ENCODE results near the gene CMTR1. TPM values are rescaled to one million over a fixed set of nuclear protein-coding genes. Genes with fewer than 3 reads are reported as not detected.
"Not testable (repeated sequence)": the region's sequence is repeated elsewhere in the genome, so short reads cannot be mapped to it uniquely, and the experiment has no call there.

CMTR1 gene
- total RNA-seq, 2 experiments from 2014 or later: 53.3 to 55.2 TPM

- H3K4me1 Mint-ChIP-seq: no peaks in the 10 kb centered on the region
Measured at GRCh38 chr6:37418722-37419121, 14.3 kb upstream of the CMTR1 start.

DNA sequence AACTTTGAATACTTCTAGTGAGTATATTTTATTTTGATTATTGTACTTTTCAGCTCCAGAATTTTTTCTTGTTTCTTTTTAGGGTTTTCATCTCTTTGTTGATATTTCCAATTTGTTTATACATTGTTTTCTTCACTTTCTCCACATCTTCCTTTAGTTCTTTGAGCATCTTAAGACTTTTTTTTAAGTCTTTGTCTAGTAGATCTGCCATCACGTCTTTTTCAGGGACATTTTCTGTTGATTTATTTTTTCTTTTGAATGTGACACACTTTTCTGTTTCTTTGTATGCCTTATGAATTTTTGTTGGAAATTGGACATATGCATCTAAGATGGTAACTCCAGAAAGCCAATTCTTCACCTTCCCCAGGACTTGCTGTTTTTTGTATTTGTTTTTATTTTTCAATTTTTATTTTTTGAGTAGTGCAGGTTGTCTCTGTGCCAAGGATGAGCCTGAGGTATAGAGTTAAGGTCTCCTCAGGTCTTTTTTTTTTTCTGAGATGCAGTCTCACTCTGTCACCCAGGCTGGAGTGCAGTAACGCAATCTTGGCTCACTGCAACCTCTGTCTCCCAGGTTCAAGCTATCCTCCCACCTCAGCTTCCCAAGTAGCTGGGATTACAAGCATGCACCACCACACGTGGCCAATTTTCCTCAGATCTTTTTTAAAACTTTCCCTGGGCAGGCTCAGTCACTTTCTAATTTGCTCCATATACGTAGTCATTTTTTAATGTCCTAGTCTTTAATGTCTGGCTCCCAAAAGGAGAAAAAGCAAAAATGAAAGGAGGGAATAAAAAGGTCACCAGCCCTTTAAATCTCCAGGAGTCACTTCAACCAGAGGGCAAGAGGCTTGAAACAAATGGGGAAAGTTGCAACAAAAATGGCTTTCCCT, 6.7 kb upstream of the CMTR1 start:
- Mint-ChIP-seq H3K9me3 (no peaks in the 10 kb centered on the region), H3K27ac (no peak overlapping the region), H3K4me1 (no peaks in the 10 kb centered on the region), H3K36me3 (no peaks in the 10 kb centered on the region), H3K27me3 (no peaks in the 10 kb centered on the region), H3K4me3 (no peak overlapping the region)
- no peak for DNase-seq

More at GRCh38 chr6:37418722-37419121, 14.3 kb upstream of the CMTR1 start:
- no peak overlapping the region for H3K27ac Mint-ChIP-seq
- no peak for DNase-seq
- peaks cover 4% of the 10 kb centered on the region for H3K27me3 Mint-ChIP-seq
- H3K9me3 Mint-ChIP-seq: peaks cover 1% of the 10 kb centered on the region
- H3K4me3 Mint-ChIP-seq: no peak overlapping the region
- H3K36me3 Mint-ChIP-seq: no peaks in the 10 kb centered on the region

DNA sequence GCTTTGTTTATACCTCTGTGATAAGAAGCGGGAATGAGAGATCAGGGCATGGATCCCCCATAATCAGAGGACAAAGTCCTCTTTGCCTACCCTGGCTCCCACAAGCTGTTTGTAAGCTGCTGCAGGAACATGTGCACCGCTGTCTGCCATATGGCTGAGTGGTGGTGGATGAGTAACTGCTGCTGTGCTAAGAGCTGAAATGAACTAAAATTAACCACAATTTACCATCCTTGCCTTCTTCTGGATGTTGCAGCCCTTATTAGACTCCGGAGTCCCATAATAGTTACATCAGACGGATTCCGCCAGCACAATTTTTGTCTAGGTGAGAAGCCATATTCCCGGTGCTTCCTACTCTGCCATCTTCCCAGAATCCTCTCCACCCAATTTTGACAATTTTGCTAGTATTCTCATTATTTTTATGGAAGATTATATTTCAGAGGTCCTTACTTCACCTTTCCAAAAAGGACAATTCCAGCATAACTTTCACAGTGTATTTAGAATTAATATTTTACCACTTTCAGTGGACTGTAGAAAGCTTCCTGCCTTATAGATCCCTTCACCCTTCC, 6.0 kb upstream of the CMTR1 start:
- no peak overlapping the region for H3K4me3 Mint-ChIP-seq
- peaks cover under 1% of the 10 kb centered on the region for H3K4me1 Mint-ChIP-seq
- DNase-seq: no peak
- no peaks in the 10 kb centered on the region for H3K27me3 Mint-ChIP-seq
- no peak overlapping the region for H3K27ac Mint-ChIP-seq
- no peaks in the 10 kb centered on the region for H3K36me3 Mint-ChIP-seq
- H3K9me3 Mint-ChIP-seq: no peaks in the 10 kb centered on the region

DNA sequence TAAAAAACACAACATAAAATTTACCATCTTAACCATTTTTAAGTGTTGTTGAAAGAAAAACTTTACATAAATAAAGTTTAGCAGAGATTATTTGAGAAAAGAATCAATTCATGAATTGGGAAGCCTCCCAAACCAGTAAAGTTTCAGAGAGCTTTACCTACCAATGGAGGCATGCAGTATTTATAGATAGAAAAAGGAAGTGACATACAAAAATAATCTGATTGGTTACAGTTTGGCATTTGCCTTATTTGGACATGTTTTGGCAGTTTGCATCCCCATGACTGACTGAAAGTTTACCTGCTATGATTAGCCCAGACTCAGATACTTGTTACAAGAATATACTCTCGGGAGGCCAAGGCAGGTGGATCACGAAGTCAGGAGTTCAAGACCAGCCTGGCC, 3.7 kb upstream of the CMTR1 start:
- no peaks in the 10 kb centered on the region for H3K36me3 Mint-ChIP-seq

DNA sequence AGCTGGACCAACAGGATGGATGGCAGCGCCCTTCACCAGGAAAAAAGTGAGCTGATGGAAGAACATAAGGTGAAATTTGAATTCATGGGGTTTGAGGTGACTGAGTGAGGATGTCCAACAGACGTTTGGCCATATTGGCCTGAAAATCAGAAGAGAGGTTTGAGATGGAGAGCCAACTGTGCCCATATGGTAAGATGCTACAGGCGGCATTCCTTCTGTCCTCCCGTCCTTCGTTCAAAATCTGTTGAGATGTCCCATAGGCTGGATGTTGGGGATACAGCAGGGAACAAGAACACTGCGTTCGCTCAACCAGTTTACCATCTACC, 468 bp upstream of the CMTR1 start:
- no peak for DNase-seq

More for the DNA sequence above, 3.7 kb upstream of the CMTR1 start:
- Mint-ChIP-seq H3K27ac (no peak overlapping the region), H3K27me3 (no peaks in the 10 kb centered on the region), H3K9me3 (no peaks in the 10 kb centered on the region), H3K4me3 (no peak overlapping the region), H3K4me1 (peaks cover 11% of the 10 kb centered on the region)
- no peak for DNase-seq

DNA sequence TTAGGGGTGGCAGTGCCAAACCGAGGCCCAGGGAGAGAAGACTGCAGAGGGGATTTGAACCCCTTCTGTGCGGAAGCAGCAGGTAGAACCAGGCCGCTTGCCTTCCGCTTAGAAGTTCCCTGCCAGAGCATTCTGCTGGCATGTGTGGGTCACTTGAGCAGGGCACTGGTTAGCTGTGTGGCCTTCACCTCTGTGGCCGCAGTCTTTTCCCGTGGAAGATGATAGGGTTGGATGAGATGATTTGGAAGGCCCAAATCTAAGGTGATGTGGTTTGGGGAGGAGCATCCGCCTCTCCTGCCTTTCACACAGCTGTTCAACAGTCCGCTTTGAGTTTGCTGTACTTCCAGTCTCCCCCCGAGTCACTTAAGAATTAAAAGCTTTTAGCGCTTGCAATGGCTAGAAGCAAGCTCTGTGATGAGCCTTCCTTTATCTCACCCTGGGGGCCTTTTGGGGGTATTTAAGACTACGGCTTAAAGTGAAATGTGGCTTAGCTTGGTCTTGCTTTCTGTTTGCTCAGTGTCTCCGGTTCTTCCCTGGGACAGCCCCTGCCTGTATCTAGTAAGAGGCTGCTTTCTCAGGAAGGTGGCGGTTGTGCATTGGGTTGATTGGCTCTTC, 743 bp downstream of the CMTR1 start:
- Mint-ChIP-seq H3K4me1 (peaks cover 35% of the 10 kb centered on the region), H3K36me3 (peaks cover 9% of the 10 kb centered on the region), H3K4me3 (peak overlapping the region; percentile 95), H3K9me3 (no peaks in the 10 kb centered on the region), H3K27me3 (no peaks in the 10 kb centered on the region), H3K27ac (peak overlapping the region; percentile 98)
- peak; percentile 46 for DNase-seq

More for the DNA sequence above, 468 bp upstream of the CMTR1 start:
- Mint-ChIP-seq H3K36me3 (peaks cover 5% of the 10 kb centered on the region), H3K4me1 (peaks cover 31% of the 10 kb centered on the region), H3K27ac (peak overlapping the region; percentile 98), H3K4me3 (peak overlapping the region; percentile 95), H3K9me3 (no peaks in the 10 kb centered on the region), H3K27me3 (no peaks in the 10 kb centered on the region)

DNA sequence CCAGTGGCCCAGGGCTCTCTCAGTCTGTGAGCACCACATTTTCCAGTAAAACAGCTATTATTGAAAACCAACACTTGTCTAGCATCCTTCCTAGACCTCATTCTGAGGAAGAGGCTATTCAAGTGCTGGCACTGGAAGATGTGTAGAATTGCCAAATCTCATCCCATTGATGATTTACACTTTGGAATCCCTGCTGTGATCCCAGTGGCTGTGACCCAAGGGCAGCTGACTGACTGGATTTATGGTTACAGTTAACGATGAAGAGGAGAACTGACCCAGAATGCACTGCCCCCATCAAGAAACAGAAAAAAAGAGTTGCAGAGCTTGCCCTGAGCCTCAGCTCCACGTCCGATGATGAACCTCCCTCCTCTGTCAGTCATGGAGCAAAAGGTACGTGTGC, 2.4 kb downstream of the CMTR1 start:
- Mint-ChIP-seq H3K4me1 (peaks cover 35% of the 10 kb centered on the region), H3K9me3 (no peaks in the 10 kb centered on the region), H3K27ac (no peak overlapping the region), H3K4me3 (peak overlapping the region; percentile 26), H3K36me3 (peaks cover 9% of the 10 kb centered on the region), H3K27me3 (no peaks in the 10 kb centered on the region)
- DNase-seq: no peak

DNA sequence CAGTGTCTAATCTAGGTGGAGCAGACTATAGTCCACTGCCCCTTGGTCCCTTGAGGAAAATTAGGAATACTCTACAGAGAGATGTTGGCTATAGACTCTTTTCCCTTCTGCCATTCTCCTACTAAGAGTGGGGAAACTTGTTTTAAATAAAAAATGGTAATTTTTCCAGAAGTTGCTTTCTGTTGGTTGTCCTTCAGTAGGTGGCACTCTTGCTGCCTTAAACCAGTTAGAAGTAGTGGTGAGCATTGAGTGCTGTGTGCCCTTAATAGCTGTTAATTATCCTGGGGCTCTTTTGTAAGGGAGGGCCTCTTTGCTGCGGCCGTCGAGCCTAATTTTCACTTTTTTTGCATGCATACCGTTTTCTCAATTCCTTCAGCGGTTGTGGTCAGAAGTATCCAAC, 2.8 kb downstream of the CMTR1 start:
- Mint-ChIP-seq H3K4me1 (peaks cover 35% of the 10 kb centered on the region), H3K36me3 (peaks cover 9% of the 10 kb centered on the region), H3K4me3 (peak overlapping the region; percentile 26), H3K27ac (no peak overlapping the region), H3K27me3 (no peaks in the 10 kb centered on the region), H3K9me3 (no peaks in the 10 kb centered on the region)
- no peak for DNase-seq

- H3K9me3 Mint-ChIP-seq: no peaks in the 10 kb centered on the region
- H3K27ac Mint-ChIP-seq: no peak overlapping the region
- H3K27me3 Mint-ChIP-seq: no peaks in the 10 kb centered on the region
- peaks cover 13% of the 10 kb centered on the region for H3K36me3 Mint-ChIP-seq
- H3K4me3 Mint-ChIP-seq: no peak overlapping the region
- H3K4me1 Mint-ChIP-seq: peaks cover 41% of the 10 kb centered on the region
- no peak for DNase-seq
Measured at GRCh38 chr6:37438930-37439329, 5.9 kb downstream of the CMTR1 start.

DNA sequence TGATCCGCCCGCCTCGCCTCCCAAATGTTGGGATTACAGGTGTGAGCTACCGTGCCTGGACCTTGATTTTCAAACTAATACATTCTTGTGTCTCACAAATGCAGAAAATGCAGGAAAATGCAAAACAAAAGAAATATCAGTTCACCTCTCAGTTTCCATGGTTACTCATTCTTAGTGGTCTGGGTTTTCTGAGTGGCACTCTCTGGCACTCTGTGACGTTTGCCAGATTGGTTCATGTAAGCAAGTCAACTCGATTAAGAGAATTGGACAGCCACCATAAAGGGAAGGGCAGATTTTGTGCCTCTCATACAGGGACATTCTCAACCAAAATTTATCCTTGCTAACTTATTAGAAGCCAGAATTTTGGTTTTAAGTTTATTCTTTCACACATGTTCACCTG, 8.6 kb downstream of the CMTR1 start:
- Mint-ChIP-seq H3K4me1 (peaks cover 19% of the 10 kb centered on the region), H3K36me3 (peaks cover 29% of the 10 kb centered on the region), H3K27me3 (no peaks in the 10 kb centered on the region), H3K27ac (no peak overlapping the region), H3K4me3 (no peak overlapping the region), H3K9me3 (no peaks in the 10 kb centered on the region)
- no peak for DNase-seq

- DNase-seq: no peak
- Mint-ChIP-seq H3K4me1 (peaks cover 17% of the 10 kb centered on the region), H3K36me3 (peaks cover 31% of the 10 kb centered on the region), H3K4me3 (peak overlapping the region; percentile 51), H3K27ac (peak overlapping the region; percentile 44), H3K9me3 (no peaks in the 10 kb centered on the region), H3K27me3 (no peaks in the 10 kb centered on the region)
Measured at GRCh38 chr6:37442416-37443215, 9.6 kb downstream of the CMTR1 start.

DNA sequence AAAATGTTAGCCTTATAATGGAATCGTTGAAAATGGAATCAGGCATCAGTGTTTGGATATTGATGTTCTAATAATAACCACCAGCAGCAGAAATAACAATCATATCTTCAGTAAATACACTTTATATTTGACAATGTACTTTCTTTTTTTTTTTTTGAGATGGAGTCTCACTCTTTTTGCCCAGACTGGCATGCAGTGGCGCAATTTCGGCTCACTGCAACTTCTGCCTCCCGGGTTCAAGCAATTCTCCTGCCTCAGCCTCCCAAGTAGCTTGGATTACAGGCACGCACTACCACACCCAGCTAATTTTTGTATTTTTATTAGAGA, 10.2 kb downstream of the CMTR1 start:
- Mint-ChIP-seq H3K36me3 (peaks cover 29% of the 10 kb centered on the region), H3K4me1 (peaks cover 15% of the 10 kb centered on the region), H3K4me3 (peak overlapping the region; percentile 51)
- DNase-seq, H3K27ac Mint-ChIP-seq, H3K27me3 Mint-ChIP-seq, H3K9me3 Mint-ChIP-seq: not testable (repeated sequence)

GRCh38 chr6:37449984-37450383, 17.0 kb downstream of the CMTR1 start:
- Mint-ChIP-seq H3K4me3 (no peak overlapping the region), H3K27me3 (no peaks in the 10 kb centered on the region), H3K9me3 (no peaks in the 10 kb centered on the region), H3K36me3 (peaks cover 44% of the 10 kb centered on the region), H3K27ac (no peak overlapping the region), H3K4me1 (peaks cover 16% of the 10 kb centered on the region)
- no peak for DNase-seq

DNA sequence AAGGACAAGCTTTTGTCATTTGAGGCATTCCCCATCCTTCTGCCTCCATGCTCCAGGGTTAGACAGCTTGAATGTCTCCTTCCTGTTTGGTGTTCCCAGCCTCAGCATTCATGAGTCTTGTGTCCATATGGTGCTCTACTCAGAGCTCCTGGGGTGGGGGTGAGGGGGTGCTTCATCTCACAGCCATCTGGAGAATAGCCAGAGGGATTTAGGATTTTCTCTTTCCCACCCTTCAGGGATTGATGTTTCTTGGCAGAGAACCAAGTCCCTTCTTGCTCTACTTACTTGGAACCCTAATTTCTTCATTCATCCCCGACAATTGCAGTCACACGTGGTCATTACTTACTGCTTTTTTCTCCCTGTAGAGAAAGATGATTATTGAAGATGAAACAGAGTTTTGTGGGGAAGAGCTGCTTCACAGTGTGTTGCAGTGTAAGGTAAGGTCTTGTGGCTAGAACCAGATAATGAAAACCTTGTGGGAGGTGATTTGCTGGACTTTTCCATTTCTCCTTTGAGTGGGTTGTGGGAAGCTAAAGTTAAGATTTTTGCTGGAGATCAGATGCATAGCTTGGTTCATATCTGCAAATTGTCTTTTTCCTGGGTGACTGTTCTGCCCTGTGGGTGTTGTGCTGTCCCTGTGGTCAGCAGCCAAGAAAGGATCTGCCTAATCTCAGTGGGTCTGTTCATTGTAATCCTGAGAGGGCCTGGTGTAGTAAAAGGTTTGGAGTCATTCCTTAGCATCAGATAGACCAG, 18.6 kb downstream of the CMTR1 start:
- Mint-ChIP-seq H3K36me3 (peaks cover 41% of the 10 kb centered on the region), H3K9me3 (no peaks in the 10 kb centered on the region), H3K27me3 (no peaks in the 10 kb centered on the region), H3K4me3 (no peak overlapping the region), H3K4me1 (peaks cover 16% of the 10 kb centered on the region), H3K27ac (peak overlapping the region; percentile 5)
- no peak for DNase-seq
